Thymus (tissue), 11 donors: ENCODE data around the gene NBEA. TPM values are rescaled to one million over a fixed set of nuclear protein-coding genes. Genes with fewer than 3 reads are reported as not detected.
A peak's percentile ranks its signal among the peaks of the same experiment; 100 is the strongest.

Experiments used
- DNase-seq, 9 donors: peaks; one replicate each; pipeline ENCODE4 v3.0.0-alpha.2; 2013; ENCODE audit warnings: low spot score in 9 of 9, low read depth in 6 of 9, missing footprints in 1 of 9
- H3K27ac ChIP-seq, 2 donors: one replicate each; pipeline ENCODE4 v1.5.1; 2013; ENCODE audit warnings: control low read depth in 1 of 2, low read depth in 1 of 2, low read length in 1 of 2, mild to moderate bottlenecking in 1 of 2, moderate library complexity in 1 of 2
- H3K27me3 ChIP-seq, 2 donors: one replicate each; pipeline ENCODE4 v1.5.1; 2013; ENCODE audit warnings: low read length in 1 of 2; ENCODE audit not compliant: control insufficient read depth in 2 of 2, insufficient read depth in 1 of 2
- H3K36me3 ChIP-seq, 2 donors: one replicate each; pipeline ENCODE4 v1.5.1; 2013; ENCODE audit warnings: low read length in 1 of 2, mild to moderate bottlenecking in 1 of 2, moderate library complexity in 1 of 2; ENCODE audit not compliant: control insufficient read depth in 2 of 2, insufficient read depth in 2 of 2
- H3K4me1 ChIP-seq, 2 donors: one replicate each; pipeline ENCODE4 v1.5.1; 2013; ENCODE audit warnings: low read length in 2 of 2; ENCODE audit not compliant: control insufficient read depth in 2 of 2, insufficient read depth in 2 of 2
- H3K4me3 ChIP-seq, 2 donors: one replicate each; pipeline ENCODE4 v1.5.1; 2013; ENCODE audit warnings: low read length in 2 of 2, control low read depth in 1 of 2, mild to moderate bottlenecking in 1 of 2
- H3K9me3 ChIP-seq, 2 donors: one replicate each; pipeline ENCODE4 v1.5.1; 2013; ENCODE audit warnings: low read length in 1 of 2, mild to moderate bottlenecking in 1 of 2; ENCODE audit not compliant: control insufficient read depth in 2 of 2, insufficient read depth in 1 of 2
- WGBS: extraction: QIAGEN DNeasy Blood & Tissue Kit; methylation state at CpG from one replicate; pipeline ENCODE4 v1.1.7; 2013; 5-methylcytosine and 5-hydroxymethylcytosine counted together
- polyA plus RNA-seq: library from polyadenylated mRNA; stranded (reverse); fragments of 200-250 nt; gene quantifications from one replicate; pipeline ENCODE4 v1.2.3, GENCODE V29; 2013
- total RNA-seq: library from RNA; stranded (reverse); fragments of 120-200 nt; gene quantifications from one replicate; pipeline ENCODE4 v1.2.4, GENCODE V29; 2013
- donor health status: healthy.

Gene NBEA
- total and polyA plus RNA-seq, 2 donors: 4.1 to 6.8 TPM

GRCh38 chr13:35162420-35162819, 220.3 kb downstream of the NBEA start:
- Histone ChIP-seq H3K36me3 (no peaks in the 10 kb centered on the region), H3K4me1 (no peaks in the 10 kb centered on the region), H3K4me3 (no peak overlapping the region), H3K27me3 (no peaks in the 10 kb centered on the region), H3K9me3 (no peaks in the 10 kb centered on the region), H3K27ac (no peak overlapping the region)
- DNase-seq: no peak
- 14% methylated on average over 2 of the region's 2 CpGs for WGBS

- Histone ChIP-seq H3K27ac (no peak overlapping the region), H3K27me3 (no peaks in the 10 kb centered on the region), H3K9me3 (no peaks in the 10 kb centered on the region), H3K4me3 (no peak overlapping the region), H3K4me1 (no peaks in the 10 kb centered on the region), H3K36me3 (no peaks in the 10 kb centered on the region)
- no peak for DNase-seq
- 99% methylated on average over 1 of the region's 1 CpG for WGBS
Observed at GRCh38 chr13:35163674-35164073, 221.6 kb downstream of the NBEA start.

- DNase-seq: peak in 8 of 9 donors; percentile 4 to 43 (median 18)
- Histone ChIP-seq H3K9me3 (no peaks in the 10 kb centered on the region), H3K36me3 (no peaks in the 10 kb centered on the region), H3K4me3 (no peak overlapping the region), H3K4me1 (no peaks in the 10 kb centered on the region), H3K27me3 (no peaks in the 10 kb centered on the region), H3K27ac (no peak overlapping the region)
Observed at GRCh38 chr13:35164324-35164932, 222.4 kb downstream of the NBEA start.

GRCh38 chr13:35165205-35165604, 223.1 kb downstream of the NBEA start:
- Histone ChIP-seq H3K36me3 (no peaks in the 10 kb centered on the region), H3K27ac (no peak overlapping the region), H3K4me3 (no peak overlapping the region), H3K9me3 (no peaks in the 10 kb centered on the region), H3K4me1 (no peaks in the 10 kb centered on the region), H3K27me3 (no peaks in the 10 kb centered on the region)
- DNase-seq: no peak

GRCh38 chr13:35179494-35179893, 237.4 kb downstream of the NBEA start:
- Histone ChIP-seq H3K36me3 (no peaks in the 10 kb centered on the region), H3K4me3 (no peak overlapping the region), H3K4me1 (no peaks in the 10 kb centered on the region), H3K27me3 (no peaks in the 10 kb centered on the region), H3K27ac (no peak overlapping the region), H3K9me3 (no peaks in the 10 kb centered on the region)
- WGBS: over 99% methylated on average over 2 of the region's 2 CpGs
- no peak for DNase-seq

GRCh38 chr13:35179920-35180663, 238.0 kb downstream of the NBEA start:
- Histone ChIP-seq H3K27ac (no peak overlapping the region), H3K27me3 (no peaks in the 10 kb centered on the region), H3K9me3 (no peaks in the 10 kb centered on the region), H3K4me1 (no peaks in the 10 kb centered on the region), H3K4me3 (no peak overlapping the region), H3K36me3 (no peaks in the 10 kb centered on the region)
- no peak for DNase-seq
- 89% methylated on average over 3 of the region's 3 CpGs for WGBS

GRCh38 chr13:35190241-35190640, 248.2 kb downstream of the NBEA start:
- Histone ChIP-seq H3K4me3 (no peak overlapping the region), H3K9me3 (no peaks in the 10 kb centered on the region), H3K36me3 (no peaks in the 10 kb centered on the region), H3K27me3 (no peaks in the 10 kb centered on the region), H3K27ac (no peak overlapping the region), H3K4me1 (no peaks in the 10 kb centered on the region)
- WGBS: 96% methylated on average over 2 of the region's 2 CpGs
- DNase-seq: no peak

- no peaks in the 10 kb centered on the region for H3K27me3 ChIP-seq
- H3K4me1 ChIP-seq: no peaks in the 10 kb centered on the region
- no peak overlapping the region for H3K27ac ChIP-seq
- DNase-seq: no peak
- no peak overlapping the region for H3K4me3 ChIP-seq
- H3K36me3 ChIP-seq: no peaks in the 10 kb centered on the region
- 96% methylated on average over 2 of the region's 2 CpGs for WGBS
- H3K9me3 ChIP-seq: no peaks in the 10 kb centered on the region
Observed at GRCh38 chr13:35191883-35192282, 249.8 kb downstream of the NBEA start.

GRCh38 chr13:35198613-35199200, 256.6 kb downstream of the NBEA start:
- H3K4me3 ChIP-seq: no peak overlapping the region
- no peaks in the 10 kb centered on the region for H3K4me1 ChIP-seq
- no peak overlapping the region for H3K27ac ChIP-seq
- DNase-seq: no peak
- no peaks in the 10 kb centered on the region for H3K27me3 ChIP-seq
- no peaks in the 10 kb centered on the region for H3K9me3 ChIP-seq
- 99% methylated on average over 8 of the region's 8 CpGs for WGBS
- no peaks in the 10 kb centered on the region for H3K36me3 ChIP-seq
